ENCODE measurements around the gene CLDND1. TPM values are rescaled to one million over a fixed set of nuclear protein-coding genes. Genes with fewer than 3 reads are reported as not detected.

CLDND1 gene
- total and polyA plus RNA-seq, 10 of the 15 experiments (the other 5 are each of a cell fraction or from before 2014, with no cell fraction given), result 97.8 to 225 (median 152) TPM

DNA sequence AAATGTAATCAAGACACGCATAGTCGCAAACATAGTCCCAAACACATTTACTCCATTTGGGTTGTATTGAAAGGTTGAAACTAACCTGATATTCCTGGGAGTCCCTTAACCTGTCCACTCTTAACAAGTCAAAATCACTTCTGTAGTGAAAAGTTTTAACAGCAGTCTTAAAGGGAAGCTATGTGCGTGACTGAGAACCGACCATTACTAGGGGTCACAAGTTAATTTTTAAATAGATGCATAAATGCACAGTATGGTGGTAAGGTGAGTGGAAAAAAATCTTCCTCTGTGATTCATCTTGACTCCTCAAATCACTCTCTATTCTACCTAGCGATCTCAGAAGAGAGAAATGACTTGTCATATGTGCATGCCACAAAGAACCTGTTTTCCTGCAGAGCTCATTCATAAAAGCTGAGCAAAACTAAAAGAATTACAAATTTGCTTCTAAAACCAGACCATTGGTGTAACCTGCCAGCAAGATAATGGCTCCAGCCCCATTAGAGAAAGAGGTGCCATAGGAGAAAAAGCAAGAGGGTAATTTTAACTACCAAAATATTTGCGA, 13.8 kb upstream of the CLDND1 start (continued):
- TF ChIP-seq ZNF274 (IDR thresholded peaks at IDR 0.05; ENCODE audit: insufficient read depth, insufficient read length) (no peak), CREM (IDR thresholded peaks at IDR 0.05; ENCODE audit: low read depth) (peak; percentile 93), RUNX3 (IDR thresholded peaks at IDR 0.05; ENCODE audit: low read length) (peak; percentile 96), NBN (IDR thresholded peaks at IDR 0.05) (peak; percentile 85; the same call in 1 of the 2 replicates), FOS (IDR thresholded peaks at IDR 0.05; ENCODE audit: borderline replicate concordance, extremely low read depth, insufficient read length) (no peak), IRF4 (IDR thresholded peaks at IDR 0.05; ENCODE audit: low read depth, low read length) (peak; percentile 97), CEBPB (IDR thresholded peaks at IDR 0.05; ENCODE audit: borderline replicate concordance in 1 of 2, low read depth in 2 of 2, low read length in 2 of 2) (0 out of 4 replicates have a peak, but pooled peaks of 1 of the 2 experiments have one; percentile 72), DPF2 (IDR thresholded peaks at IDR 0.05) (peak; percentile 96), ZNF217 (IDR thresholded peaks at IDR 0.05) (peak; percentile 98), RELB (IDR thresholded peaks at IDR 0.05; ENCODE audit: low read depth) (peak; percentile 85; the same call in 1 of the 2 replicates), USF2 (IDR thresholded peaks at IDR 0.05; ENCODE audit: borderline replicate concordance, low read depth, low read length) (no peak), ZNF207 (IDR thresholded peaks at IDR 0.05; ENCODE audit: borderline replicate concordance) (no peak), POLR2AphosphoS2 (IDR thresholded peaks at IDR 0.05; ENCODE audit: low read depth, low read length) (peak; percentile 98), IRF3 (IDR thresholded peaks at IDR 0.05) (no peak), YBX1 (IDR thresholded peaks at IDR 0.05) (no peak), GATAD2B (conservative IDR thresholded peaks at IDR 0.05; ENCODE audit: low read depth) (peak; percentile 36; the same call in 1 of the 2 replicates), SREBF2 (IDR thresholded peaks at IDR 0.05; ENCODE audit: low read length) (no peak), PAX5 (IDR thresholded peaks at IDR 0.05; ENCODE audit: borderline replicate concordance, low read depth, low read length) (peak; percentile 87), HCFC1 (IDR thresholded peaks at IDR 0.05; ENCODE audit: low read length) (no peak), CBX5 (IDR thresholded peaks at IDR 0.05; ENCODE audit: low read depth) (no peak)
- TF ChIP-seq, protein P1, sequence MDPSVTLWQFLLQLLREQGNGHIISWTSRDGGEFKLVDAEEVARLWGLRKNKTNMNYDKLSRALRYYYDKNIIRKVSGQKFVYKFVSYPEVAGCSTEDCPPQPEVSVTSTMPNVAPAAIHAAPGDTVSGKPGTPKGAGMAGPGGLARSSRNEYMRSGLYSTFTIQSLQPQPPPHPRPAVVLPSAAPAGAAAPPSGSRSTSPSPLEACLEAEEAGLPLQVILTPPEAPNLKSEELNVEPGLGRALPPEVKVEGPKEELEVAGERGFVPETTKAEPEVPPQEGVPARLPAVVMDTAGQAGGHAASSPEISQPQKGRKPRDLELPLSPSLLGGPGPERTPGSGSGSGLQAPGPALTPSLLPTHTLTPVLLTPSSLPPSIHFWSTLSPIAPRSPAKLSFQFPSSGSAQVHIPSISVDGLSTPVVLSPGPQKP (IDR thresholded peaks at IDR 0.05; ENCODE audit: low read depth, low read length), result no peak
- TF ChIP-seq, protein P2, sequence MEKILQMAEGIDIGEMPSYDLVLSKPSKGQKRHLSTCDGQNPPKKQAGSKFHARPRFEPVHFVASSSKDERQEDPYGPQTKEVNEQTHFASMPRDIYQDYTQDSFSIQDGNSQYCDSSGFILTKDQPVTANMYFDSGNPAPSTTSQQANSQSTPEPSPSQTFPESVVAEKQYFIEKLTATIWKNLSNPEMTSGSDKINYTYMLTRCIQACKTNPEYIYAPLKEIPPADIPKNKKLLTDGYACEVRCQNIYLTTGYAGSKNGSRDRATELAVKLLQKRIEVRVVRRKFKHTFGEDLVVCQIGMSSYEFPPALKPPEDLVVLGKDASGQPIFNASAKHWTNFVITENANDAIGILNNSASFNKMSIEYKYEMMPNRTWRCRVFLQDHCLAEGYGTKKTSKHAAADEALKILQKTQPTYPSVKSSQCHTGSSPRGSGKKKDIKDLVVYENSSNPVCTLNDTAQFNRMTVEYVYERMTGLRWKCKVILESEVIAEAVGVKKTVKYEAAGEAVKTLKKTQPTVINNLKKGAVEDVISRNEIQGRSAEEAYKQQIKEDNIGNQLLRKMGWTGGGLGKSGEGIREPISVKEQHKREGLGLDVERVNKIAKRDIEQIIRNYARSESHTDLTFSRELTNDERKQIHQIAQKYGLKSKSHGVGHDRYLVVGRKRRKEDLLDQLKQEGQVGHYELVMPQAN (conservative IDR thresholded peaks at IDR 0.05), result no peak
